ENCODE results near the gene CRPPA. TPM values are rescaled to one million over a fixed set of nuclear protein-coding genes. Genes with fewer than 3 reads are reported as not detected.
"Not testable (repeated sequence)": the region's sequence is repeated elsewhere in the genome, so short reads cannot be mapped to it uniquely, and the experiment has no call there.

The CRPPA gene
- total and polyA plus RNA-seq, 2 of the 13 experiments (the other 11 are each of a cell fraction or from before 2014, with no cell fraction given), result 0.16 to 1.3 TPM

DNA sequence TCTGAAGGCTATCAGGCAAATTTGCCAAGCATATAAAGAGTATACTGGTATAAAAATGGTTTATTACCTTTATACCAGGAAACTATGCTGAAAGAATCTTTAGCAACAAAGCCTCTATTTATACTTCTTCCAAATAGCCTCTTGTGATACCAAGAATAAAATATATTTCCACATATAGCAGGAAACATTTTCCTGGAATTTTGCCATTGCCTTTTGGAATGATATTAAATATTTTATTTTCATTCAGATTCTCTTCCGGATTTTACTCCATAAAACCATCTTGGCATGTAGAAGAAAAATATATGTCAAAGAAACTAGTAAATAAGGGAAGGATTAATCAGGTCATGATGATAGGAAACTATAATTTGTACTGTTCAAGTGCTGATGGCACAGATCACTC is 26.5 kb upstream of the CRPPA start (continued):
- TF ChIP-seq TEAD3 (CRISPR knock-in tag; optimal IDR thresholded peaks at IDR 0.05; ENCODE audit: borderline replicate concordance) (no peak), ZNF124 (CRISPR knock-in tag; IDR thresholded peaks at IDR 0.05) (no peak), NFYB (CRISPR knock-in tag; IDR thresholded peaks at IDR 0.05) (no peak), SMARCE1 (IDR thresholded peaks at IDR 0.05; ENCODE audit: borderline replicate concordance) (no peak), ZFP62 (CRISPR knock-in tag; IDR thresholded peaks at IDR 0.05) (no peak), ZNF878 (CRISPR knock-in tag; IDR thresholded peaks at IDR 0.05) (no peak)

DNA sequence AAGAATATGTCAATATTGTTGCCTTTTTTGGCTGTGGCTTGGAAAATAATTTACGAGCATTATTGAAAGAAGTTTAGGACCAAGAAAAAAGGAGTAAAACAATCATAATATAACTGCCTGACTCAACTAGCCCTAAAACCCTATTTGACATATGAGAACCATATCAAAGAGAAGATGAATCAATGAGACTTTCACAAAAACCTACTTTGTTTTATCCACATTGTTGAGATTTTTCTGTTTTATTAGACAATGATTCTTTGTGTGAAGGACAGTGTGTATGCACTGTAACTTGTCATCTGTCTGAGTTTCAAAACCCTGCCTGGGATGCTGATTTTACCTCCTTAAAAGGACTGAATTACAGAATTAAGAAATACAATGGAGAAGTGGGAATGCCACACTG is 25.2 kb upstream of the CRPPA start:
- intact Hi-C loops (cut with micrococcal nuclease; ENCODE audit: unreplicated experiment), result no loop called here
- no peaks in the 10 kb centered on the region for H3K4me1 ChIP-seq (ENCODE audit: insufficient read depth, low read length)

DNA sequence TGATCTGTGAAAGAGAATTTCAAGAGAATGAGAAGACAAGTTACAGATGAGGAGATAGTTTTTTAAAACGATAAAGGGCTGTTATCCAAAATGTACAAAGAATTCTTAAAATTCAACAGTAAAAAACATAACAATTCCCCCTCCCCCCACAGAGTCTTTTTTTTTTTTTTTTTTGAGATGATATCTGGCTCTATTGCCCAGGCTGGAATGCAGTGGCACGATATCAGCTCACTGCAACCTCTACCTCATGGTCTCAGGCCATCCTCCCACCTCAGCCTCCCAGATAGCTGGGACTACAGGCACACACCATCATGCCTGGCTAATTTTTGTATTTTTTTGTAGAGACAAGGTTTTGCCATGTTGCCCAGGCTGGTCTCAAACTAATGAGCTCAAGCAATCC is 22.5 kb upstream of the CRPPA start:
- H2AFZ ChIP-seq (ENCODE audit: low read length); H3K9me3 ChIP-seq (ENCODE audit: low read length); intact Hi-C loops (cut with micrococcal nuclease; ENCODE audit: unreplicated experiment); H3K27me3 ChIP-seq (ENCODE audit: control insufficient read depth in 1 of 2, insufficient read depth in 2 of 2, low read length in 2 of 2); FAIRE-seq; H3K4me3 ChIP-seq (replicated peaks in 1 of 3; ENCODE audit: insufficient read depth in 1 of 3, low read depth in 2 of 3, low read length in 3 of 3); H4K20me1 ChIP-seq (ENCODE audit: insufficient read depth, low read length); ATAC-seq; H3K9ac ChIP-seq (ENCODE audit: insufficient read depth, low read depth, low read length); H3K4me1 ChIP-seq (ENCODE audit: insufficient read depth, low read length); H3K36me3 ChIP-seq (replicated peaks in 1 of 2; ENCODE audit: control insufficient read depth in 1 of 2, insufficient read depth in 2 of 2, low read length in 2 of 2); in situ Hi-C loops (cut with HindIII; ENCODE audit: extremely low pct_ligation_motif_present, low pct_unique_long_range_greater_than_20kb); H3K4me2 ChIP-seq (ENCODE audit: low read depth, low read length); H3K27ac ChIP-seq (ENCODE audit: extremely low read length, insufficient read depth, low read length); CTCF ChIA-PET (ENCODE audit: low intra/inter-chr PET ratio, low total read pairs); POLR2A ChIA-PET; BruUV-seq (replicated peaks); DNase-seq (ENCODE audit: low spot score); H3K79me2 ChIP-seq (ENCODE audit: insufficient read depth, low read length): not testable (repeated sequence)
- WGBS (ENCODE audit: low lambda C conversion rate), result 9% methylated on average over 2 of the region's 2 CpGs

More for the DNA sequence above, 25.2 kb upstream of the CRPPA start:
- Histone ChIP-seq H3K36me3 (replicated peaks in 1 of 2; ENCODE audit: control insufficient read depth in 1 of 2, insufficient read depth in 2 of 2, low read length in 2 of 2) (no peaks in the 10 kb centered on the region), H3K4me2 (ENCODE audit: low read depth, low read length) (no peak overlapping the region), H2AFZ (ENCODE audit: low read length) (no peak overlapping the region), H3K27me3 (ENCODE audit: control insufficient read depth in 1 of 2, insufficient read depth in 2 of 2, low read length in 2 of 2) (no peaks in the 10 kb centered on the region), H3K4me3 (replicated peaks in 1 of 3; ENCODE audit: insufficient read depth in 1 of 3, low read depth in 2 of 3, low read length in 3 of 3) (no peak overlapping the region), H3K27ac (ENCODE audit: extremely low read length, insufficient read depth, low read length) (no peak overlapping the region), H4K20me1 (ENCODE audit: insufficient read depth, low read length) (no peaks in the 10 kb centered on the region), H3K79me2 (ENCODE audit: insufficient read depth, low read length) (no peaks in the 10 kb centered on the region), H3K9me3 (ENCODE audit: low read length) (no peaks in the 10 kb centered on the region), H3K9ac (ENCODE audit: insufficient read depth, low read depth, low read length) (no peak overlapping the region)
- POLR2A ChIA-PET, result no interaction called here
- CTCF ChIA-PET (ENCODE audit: low intra/inter-chr PET ratio, low total read pairs), result no interaction called here
- in situ Hi-C loops (cut with HindIII; ENCODE audit: extremely low pct_ligation_motif_present, low pct_unique_long_range_greater_than_20kb), result no loop called here
- DNase-seq (ENCODE audit: low spot score) (no peak), ATAC-seq (no peak), FAIRE-seq (no peak)
- BruUV-seq (replicated peaks), result no TSS peak
- 4% methylated on average over 1 of the region's 1 CpG for WGBS (ENCODE audit: low lambda C conversion rate)
- TF ChIP-seq ZBTB1 (CRISPR knock-in tag; IDR thresholded peaks at IDR 0.05; ENCODE audit: borderline replicate concordance) (no peak), SSRP1 (CRISPR knock-in tag; IDR thresholded peaks at IDR 0.05) (no peak)
